Thoracic aorta (tissue), 2 donors: ENCODE data around the gene NHSL2. TPM values are rescaled to one million over a fixed set of nuclear protein-coding genes. Genes with fewer than 3 reads are reported as not detected.

Experiments
- ATAC-seq: fragments of 150-250 bp; one replicate; pipeline ENCODE4 v1.8.0; 2017; ENCODE audit warnings: low read depth; ENCODE audit not compliant: insufficient number of reproducible peaks, low FRiP score
- DNase-seq: peaks from one replicate; pipeline ENCODE4 v3.0.0-alpha.2; 2020; ENCODE audit warnings: low spot score
- H3K27ac ChIP-seq, 2 donors: fragments of 200-600 bp; sonication (generic); 1 replicate in 1 of 2; 2 replicates in 1 of 2; pipeline ENCODE4 v1.5.1; 2016; ENCODE audit warnings: mild to moderate bottlenecking in 2 of 2, moderate library complexity in 2 of 2
- H3K27me3 ChIP-seq: fragments of 200-600 bp; sonication (generic); replicated peaks from 2 replicates; pipeline ENCODE4 v1.6.0; 2016; ENCODE audit warnings: mild to moderate bottlenecking; ENCODE audit not compliant: insufficient read depth
- H3K36me3 ChIP-seq: fragments of 200-600 bp; sonication (generic); one replicate; pipeline ENCODE4 v1.5.1; 2016
- H3K4me1 ChIP-seq, 2 donors: fragments of 200-600 bp; sonication (generic); 1 replicate in 1 of 2; 2 replicates in 1 of 2; pipeline versions ENCODE4 v1.5.1 to v1.6.0; 2016; ENCODE audit warnings: low read depth in 2 of 2, mild to moderate bottlenecking in 1 of 2; ENCODE audit not compliant: control insufficient read depth in 1 of 2
- H3K4me3 ChIP-seq: fragments of 200-600 bp; sonication (generic); 2 replicates; pipeline ENCODE4 v1.5.1; 2016; ENCODE audit warnings: mild to moderate bottlenecking
- H3K9me3 ChIP-seq: fragments of 200-600 bp; sonication (generic); 2 replicates; pipeline ENCODE4 v1.5.1; 2016
- total RNA-seq, 2 donors: library from RNA; depleted of rRNA; stranded (reverse); fragments of >200 nt; gene quantifications; one replicate each; pipeline versions ENCODE4 v1.1.0 to v1.2.3, GENCODE V29; 2016
- TF ChIP-seq, protein P1 (sequence below): fragments of 200-600 bp; sonication (generic); IDR thresholded peaks from one replicate; pipeline ENCODE4 v1.5.1; 2019; ENCODE audit warnings: antibody characterized with exemption

Gene NHSL2
- total RNA-seq, 2 donors from 2014 or later = 15.0 to 16.5 TPM

GRCh38 chrX:71944369-71944768, 33.7 kb downstream of the NHSL2 start:
- DNase-seq = no peak
- no peak overlapping the region for H3K4me3 ChIP-seq
- TF ChIP-seq, protein P1, sequence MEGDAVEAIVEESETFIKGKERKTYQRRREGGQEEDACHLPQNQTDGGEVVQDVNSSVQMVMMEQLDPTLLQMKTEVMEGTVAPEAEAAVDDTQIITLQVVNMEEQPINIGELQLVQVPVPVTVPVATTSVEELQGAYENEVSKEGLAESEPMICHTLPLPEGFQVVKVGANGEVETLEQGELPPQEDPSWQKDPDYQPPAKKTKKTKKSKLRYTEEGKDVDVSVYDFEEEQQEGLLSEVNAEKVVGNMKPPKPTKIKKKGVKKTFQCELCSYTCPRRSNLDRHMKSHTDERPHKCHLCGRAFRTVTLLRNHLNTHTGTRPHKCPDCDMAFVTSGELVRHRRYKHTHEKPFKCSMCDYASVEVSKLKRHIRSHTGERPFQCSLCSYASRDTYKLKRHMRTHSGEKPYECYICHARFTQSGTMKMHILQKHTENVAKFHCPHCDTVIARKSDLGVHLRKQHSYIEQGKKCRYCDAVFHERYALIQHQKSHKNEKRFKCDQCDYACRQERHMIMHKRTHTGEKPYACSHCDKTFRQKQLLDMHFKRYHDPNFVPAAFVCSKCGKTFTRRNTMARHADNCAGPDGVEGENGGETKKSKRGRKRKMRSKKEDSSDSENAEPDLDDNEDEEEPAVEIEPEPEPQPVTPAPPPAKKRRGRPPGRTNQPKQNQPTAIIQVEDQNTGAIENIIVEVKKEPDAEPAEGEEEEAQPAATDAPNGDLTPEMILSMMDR = no peak
- no peaks in the 10 kb centered on the region for H3K36me3 ChIP-seq
- no peak for ATAC-seq
- no peaks in the 10 kb centered on the region for H3K27me3 ChIP-seq
- H3K9me3 ChIP-seq = no peaks in the 10 kb centered on the region
- H3K4me1 ChIP-seq = no peaks in the 10 kb centered on the region
- H3K27ac ChIP-seq = no peak overlapping the region

- Histone ChIP-seq H3K36me3 (no peaks in the 10 kb centered on the region), H3K9me3 (no peaks in the 10 kb centered on the region), H3K27ac (no peak overlapping the region), H3K4me1 (no peaks in the 10 kb centered on the region), H3K27me3 (no peaks in the 10 kb centered on the region), H3K4me3 (no peak overlapping the region)
- no peak for DNase-seq
- no peak for ATAC-seq
- TF ChIP-seq, protein P1 = no peak
Observed at GRCh38 chrX:71945237-71945805, 34.7 kb downstream of the NHSL2 start.

- TF ChIP-seq, protein P1 = no peak
- DNase-seq (no peak), ATAC-seq (no peak)
- Histone ChIP-seq H3K36me3 (no peaks in the 10 kb centered on the region), H3K27ac (no peak overlapping the region), H3K4me1 (no peaks in the 10 kb centered on the region), H3K27me3 (no peaks in the 10 kb centered on the region), H3K9me3 (no peaks in the 10 kb centered on the region), H3K4me3 (no peak overlapping the region)
Observed at GRCh38 chrX:71949363-71949762, 38.7 kb downstream of the NHSL2 start.

- DNase-seq = no peak
- Histone ChIP-seq H3K9me3 (no peaks in the 10 kb centered on the region), H3K27me3 (no peaks in the 10 kb centered on the region), H3K27ac (no peak overlapping the region), H3K4me3 (no peak overlapping the region), H3K4me1 (no peaks in the 10 kb centered on the region), H3K36me3 (no peaks in the 10 kb centered on the region)
- ATAC-seq = no peak
- TF ChIP-seq, protein P1 = no peak
Observed at GRCh38 chrX:71949844-71950445, 39.3 kb downstream of the NHSL2 start.

DNA sequence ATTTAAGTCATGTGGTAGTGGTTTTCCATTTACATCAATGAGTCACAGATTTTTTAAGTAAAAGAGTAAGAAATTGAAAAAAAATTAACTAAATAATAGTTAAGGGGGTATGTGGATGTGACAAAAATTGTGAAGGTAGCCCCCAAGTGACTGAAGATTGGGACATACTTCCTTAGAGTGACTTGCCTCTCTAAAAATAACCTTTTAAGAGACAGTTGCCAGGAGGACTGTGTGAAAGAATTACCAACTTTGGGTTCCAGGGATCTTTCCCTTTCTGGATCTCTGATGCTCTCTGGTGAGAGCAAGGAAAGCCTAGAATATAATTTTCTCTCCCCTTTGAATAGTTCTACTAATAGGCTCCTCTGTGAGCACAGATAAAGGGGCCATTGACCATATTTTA, 42.7 kb downstream of the NHSL2 start:
- H3K4me3 ChIP-seq = no peak overlapping the region
- no peaks in the 10 kb centered on the region for H3K9me3 ChIP-seq
- no peak for ATAC-seq
- TF ChIP-seq, protein P1 = no peak
- no peaks in the 10 kb centered on the region for H3K27me3 ChIP-seq
- no peaks in the 10 kb centered on the region for H3K4me1 ChIP-seq
- DNase-seq = no peak
- no peaks in the 10 kb centered on the region for H3K36me3 ChIP-seq
- no peak overlapping the region for H3K27ac ChIP-seq
